ENCODE data around the gene JMJD6.

JMJD6 gene

DNA sequence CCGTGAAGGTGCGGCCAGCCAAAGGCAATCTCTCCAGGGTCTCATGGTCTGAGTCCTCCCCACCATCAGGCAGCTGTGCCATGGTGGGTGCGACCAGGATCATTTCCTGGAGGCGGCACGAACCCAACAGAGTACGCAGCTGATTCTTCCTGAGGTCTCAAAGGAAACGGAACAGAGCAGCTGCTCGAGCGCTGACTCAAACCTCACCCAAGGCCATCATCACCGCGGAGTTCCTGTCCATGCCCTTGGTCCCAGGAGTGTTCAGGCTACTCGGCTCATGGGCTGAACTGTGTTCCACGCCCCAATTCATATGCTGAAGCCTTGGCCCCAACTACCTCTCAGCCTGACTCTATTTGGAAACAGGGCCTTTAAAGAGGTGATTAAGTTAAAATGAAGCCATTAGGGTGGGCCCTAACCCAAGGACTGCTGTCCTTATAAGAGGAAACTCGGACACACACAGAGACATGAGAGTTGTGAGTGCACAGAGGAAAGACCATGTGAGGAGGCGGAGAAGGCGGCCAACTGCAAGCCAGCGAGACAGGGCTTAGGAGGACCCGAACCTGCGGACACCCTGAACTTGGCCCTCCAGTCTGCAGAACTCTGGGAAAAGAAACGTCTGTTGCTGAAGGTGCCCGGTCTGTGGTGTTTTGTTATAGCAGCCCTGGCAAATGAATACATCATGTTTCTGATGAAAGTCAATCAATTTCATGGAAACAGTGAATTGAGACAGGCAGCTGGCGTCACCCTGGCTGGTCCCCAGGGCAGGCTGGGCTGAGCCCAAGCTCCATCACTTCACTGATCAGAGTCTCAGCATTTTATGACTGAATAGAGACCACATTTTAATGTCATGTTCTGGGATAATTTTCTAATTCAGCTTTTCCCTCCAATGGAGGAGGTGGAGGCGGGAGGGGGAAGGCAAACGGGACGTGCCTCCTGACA lies 29.4 kb downstream of the JMJD6 start:
- no peak for DNase-seq

DNA sequence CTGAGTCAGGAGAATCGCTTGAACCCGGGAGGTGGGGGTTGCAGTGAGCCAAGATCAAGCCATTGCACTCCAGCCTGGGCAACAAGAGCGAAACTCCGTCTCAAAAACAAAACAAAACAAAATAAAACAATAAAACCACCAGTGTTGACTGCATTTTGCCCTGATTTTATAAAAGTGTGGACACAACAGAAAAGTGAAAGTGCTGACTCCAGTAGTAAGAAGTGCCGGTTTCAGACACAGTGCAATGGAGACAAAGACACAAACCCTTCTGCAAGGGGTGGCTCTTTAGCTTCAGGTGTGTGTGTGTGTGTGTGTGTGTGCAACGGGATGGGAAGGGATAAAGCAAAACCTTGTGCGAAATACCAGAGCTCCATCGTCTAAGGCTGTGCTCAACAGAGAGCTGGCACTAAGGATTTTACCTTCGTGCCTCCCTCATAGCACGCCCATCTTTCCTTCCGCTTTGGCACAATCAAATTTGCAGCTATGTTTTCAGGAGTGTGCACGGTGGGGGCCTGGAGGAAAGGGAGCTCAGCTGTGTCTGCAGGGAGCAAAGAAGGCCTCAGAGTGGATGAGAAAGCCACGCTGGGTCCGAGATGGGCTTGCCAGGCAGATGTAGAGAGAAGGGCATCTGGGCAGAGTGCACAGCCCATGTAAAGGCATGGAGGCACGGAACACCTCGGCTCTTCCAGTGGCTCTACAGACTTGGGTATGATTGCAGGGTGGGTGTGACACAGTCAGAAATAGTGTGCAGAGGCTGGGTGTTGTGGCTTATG lies 31.2 kb downstream of the JMJD6 start:
- no peak for DNase-seq

- no peak for DNase-seq
Measured at GRCh38 chr17:76691379-76692191, 34.8 kb downstream of the JMJD6 start.

GRCh38 chr17:76690596-76691280 lies 35.7 kb downstream of the JMJD6 start:
- no peak for DNase-seq

DNA sequence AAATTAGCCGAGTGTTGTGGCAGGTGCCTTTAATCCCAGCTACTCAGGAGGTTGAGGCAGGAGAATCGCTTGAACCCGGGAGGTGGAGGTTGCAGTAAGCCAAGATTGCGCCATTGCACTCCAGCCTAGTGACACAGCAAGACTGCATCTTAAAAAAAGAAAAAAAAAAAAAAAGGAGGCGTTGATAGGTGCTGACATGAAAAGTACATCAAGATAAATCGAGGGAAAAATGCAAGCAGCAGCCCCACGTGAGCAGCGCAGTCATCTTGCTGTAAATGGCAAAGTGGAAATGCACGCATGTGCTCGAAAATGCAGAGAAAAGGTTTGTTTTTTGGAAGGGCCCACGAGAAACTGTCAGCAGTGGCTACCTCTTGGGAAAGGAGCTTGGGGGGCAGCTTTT lies 36.5 kb downstream of the JMJD6 start:
- DNase-seq, result no peak

DNA sequence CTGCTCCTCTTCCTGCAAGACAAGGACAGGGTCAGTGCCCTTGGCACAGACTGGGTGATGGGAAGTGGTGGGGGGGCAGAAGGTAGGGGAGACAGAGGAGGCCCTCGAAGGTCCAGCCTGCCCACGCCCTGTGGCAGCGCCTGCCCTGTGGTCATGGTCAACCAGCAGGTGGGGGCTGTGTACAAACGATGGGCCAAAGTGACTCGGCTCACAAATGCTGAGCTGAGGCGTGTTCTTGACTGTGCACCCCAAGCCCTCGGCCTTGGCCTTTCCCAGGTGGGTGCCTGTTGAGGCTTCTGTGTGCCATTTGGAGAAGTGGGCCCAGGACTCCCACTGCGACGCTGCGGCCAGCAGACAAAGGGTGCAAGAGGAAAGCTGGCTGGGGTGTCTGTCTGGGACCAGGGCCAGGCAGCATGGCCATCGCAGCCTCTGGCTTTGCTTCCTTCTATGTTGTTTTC lies 38.2 kb downstream of the JMJD6 start:
- no peak for DNase-seq

- DNase-seq, result no peak
Measured at GRCh38 chr17:76687298-76688164, 38.9 kb downstream of the JMJD6 start.

- no peak for DNase-seq
Measured at GRCh38 chr17:76686538-76687297, 39.7 kb downstream of the JMJD6 start.

DNA sequence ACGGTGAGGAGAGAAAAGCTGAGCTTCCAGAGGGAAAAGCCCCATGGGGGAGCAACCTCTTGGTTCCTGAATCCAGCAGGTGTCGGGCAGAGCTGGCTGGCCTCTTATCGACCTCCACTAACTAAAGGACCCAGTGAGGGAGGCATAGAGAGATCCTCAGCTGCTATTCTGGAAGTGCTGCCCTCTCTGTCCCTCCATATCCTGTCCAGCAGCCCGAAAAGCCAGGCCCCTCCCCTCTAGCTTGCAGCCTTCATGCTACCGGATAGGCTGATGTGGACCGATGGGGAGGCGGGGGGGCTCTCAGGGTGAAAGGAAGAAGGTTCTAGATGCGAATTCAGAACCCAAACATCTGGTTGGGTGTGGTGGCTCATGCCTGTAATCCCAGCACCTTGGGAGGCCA lies 40.6 kb downstream of the JMJD6 start:
- no peak for DNase-seq

GRCh38 chr17:76685366-76685765 lies 41.0 kb downstream of the JMJD6 start:
- DNase-seq, result no peak

GRCh38 chr17:76684756-76685155 lies 41.6 kb downstream of the JMJD6 start:
- no peak for DNase-seq

GRCh38 chr17:76683921-76684745 lies 42.3 kb downstream of the JMJD6 start:
- no peak for DNase-seq

GRCh38 chr17:76683011-76683755 lies 43.2 kb downstream of the JMJD6 start:
- no peak for DNase-seq

DNA sequence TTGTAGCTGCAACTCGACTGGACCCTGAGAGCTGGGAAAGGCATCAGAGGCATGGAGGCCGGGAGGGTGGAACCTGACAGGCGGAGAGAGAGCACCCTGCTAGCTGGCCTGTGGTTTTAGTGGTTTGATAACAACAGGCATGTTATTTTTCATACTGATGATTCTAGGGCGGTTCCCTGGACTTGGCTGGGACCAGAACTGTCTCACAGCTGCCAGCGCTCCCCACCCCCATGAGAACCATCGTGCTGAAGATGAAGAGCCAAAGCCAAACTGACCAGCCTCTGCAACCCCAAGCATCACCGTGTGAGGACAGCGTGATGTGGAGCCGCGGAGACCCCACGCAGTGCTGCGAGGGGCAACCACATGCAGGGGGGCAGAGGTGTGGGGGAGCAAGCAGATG lies 44.1 kb downstream of the JMJD6 start:
- DNase-seq, result no peak

DNA sequence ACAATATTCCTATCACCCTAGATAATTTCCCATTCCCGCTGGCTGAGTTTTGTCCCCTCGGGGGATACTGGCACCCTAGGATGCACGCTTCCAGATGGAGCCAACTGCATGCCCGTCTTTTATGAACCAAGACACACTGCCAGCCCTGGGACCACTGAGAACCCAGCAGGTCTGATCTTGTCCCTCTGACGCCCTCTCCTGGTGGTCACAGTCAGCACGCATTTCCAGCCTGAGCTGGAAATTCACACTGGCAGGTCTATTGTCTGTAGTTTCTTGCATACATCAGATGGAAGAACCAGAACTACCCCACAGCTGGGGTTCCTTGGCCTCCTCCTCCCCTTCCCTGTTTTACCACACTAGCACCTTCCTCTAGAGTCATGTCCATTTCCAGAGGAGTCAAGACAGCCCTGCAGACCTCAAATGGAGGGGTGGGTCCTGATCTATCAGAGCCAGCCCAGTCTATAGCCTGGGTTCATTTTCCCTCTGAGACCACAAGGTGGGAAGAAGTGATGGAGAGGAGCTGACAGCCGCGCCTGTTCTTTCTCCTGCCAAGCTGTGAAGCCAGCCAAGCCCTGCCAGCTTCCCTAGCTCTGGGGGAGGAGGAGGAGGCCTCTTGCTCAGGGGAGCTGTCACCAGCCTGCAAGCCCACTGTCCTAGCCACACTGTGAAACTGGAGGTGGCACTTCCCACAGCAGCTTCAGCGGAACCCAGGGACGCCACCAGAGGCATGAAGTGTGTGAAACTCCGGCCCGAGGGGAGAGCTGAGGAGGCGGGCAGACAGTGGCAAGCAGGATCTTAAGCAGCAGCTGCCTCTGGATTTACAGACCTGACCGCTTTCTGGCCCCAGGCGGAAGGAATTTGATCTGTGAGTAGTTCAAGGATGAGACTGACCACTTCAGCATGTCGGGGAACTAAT lies 44.9 kb downstream of the JMJD6 start:
- DNase-seq, result no peak

DNA sequence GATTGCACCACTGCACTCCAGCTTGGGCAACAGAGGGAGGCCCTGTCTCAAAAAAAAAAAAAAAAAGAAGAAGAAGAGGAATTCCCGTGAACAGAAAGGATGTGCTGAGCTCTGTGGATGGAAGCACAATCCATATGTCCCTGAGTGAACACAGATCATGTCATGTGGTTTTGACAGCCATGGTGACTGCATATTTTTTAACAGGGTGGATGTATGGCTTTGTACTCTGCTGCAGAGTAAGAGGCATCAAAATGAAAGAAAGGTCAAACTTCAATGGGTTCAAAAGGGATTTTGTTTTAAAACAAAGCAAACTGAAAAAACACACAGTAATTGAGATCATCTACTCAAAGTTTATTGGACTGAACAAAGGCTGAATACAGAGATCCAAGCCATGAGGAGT lies 47.2 kb downstream of the JMJD6 start:
- no peak for DNase-seq

DNA sequence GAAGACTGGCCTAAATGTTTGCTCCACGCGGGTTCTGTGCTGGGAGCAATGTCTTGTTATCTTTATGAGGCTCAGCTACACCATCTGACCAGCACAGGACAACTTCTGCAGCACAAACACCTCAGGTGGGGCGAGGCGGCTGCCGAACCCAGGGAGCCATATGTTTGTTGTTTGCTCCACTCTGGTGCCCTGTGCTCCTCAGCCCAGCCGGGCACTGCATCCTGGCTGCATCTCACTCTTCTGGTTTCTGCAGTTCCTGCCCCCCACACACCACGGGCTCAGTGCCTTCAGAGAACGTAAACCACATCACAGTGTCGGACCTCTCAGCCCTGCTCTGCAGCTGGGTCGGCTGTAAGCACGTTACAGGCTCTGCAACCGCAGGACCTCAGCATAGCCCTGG lies 48.1 kb downstream of the JMJD6 start:
- no peak for DNase-seq

DNA sequence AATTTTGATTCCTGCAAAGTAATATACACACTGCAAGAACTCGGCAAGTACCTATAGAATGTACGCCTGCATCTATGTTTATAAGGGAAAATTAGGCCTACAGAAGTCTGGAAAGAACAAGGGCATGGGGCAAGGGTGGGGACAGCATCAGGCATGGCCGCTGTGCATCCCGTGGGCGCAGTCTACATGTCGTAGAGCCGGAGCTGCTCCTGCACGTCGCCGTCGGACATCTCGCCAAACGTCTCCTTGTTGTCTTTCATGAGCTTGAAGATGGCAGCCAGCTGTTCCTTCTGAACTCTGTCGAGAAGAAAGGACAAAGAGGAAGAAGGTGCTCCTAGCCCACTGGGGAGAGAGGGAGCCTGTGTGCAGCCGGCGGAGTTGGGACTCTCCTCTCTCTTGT lies 49.0 kb downstream of the JMJD6 start:
- no peak for DNase-seq
